ENCODE results near the gene KIF24.
"Not testable (repeated sequence)": the region's sequence is repeated elsewhere in the genome, so short reads cannot be mapped to it uniquely, and the experiment has no call there.

KIF24 gene

GRCh38 chr9:34370970-34371880, 42.2 kb upstream of the KIF24 start:
- Histone ChIP-seq H3K9ac (ENCODE audit: low read depth, low read length) (no peak overlapping the region), H3K4me3 (ENCODE audit: low read length) (peak overlapping the region; percentile 55), H3K36me3 (ENCODE audit: insufficient read depth, low read length) (peaks cover 3% of the 10 kb centered on the region), H3K9me3 (replicated peaks; ENCODE audit: low read length) (no peaks in the 10 kb centered on the region), H3K27me3 (ENCODE audit: control insufficient read depth, insufficient read depth, low read length) (peaks cover 5% of the 10 kb centered on the region), H3K4me2 (ENCODE audit: low read length) (peak overlapping the region; percentile 78), H3K4me1 (ENCODE audit: control insufficient read depth, insufficient read depth, low read length) (peaks cover 5% of the 10 kb centered on the region)

- Histone ChIP-seq H3K27me3 (ENCODE audit: control insufficient read depth, insufficient read depth, low read length) (peaks cover 5% of the 10 kb centered on the region), H3K9me3 (replicated peaks; ENCODE audit: low read length) (no peaks in the 10 kb centered on the region), H3K4me3 (ENCODE audit: low read length) (peak overlapping the region; percentile 55), H3K4me1 (ENCODE audit: control insufficient read depth, insufficient read depth, low read length) (no peaks in the 10 kb centered on the region), H3K4me2 (ENCODE audit: low read length) (peak overlapping the region; percentile 78), H3K36me3 (ENCODE audit: insufficient read depth, low read length) (peaks cover 3% of the 10 kb centered on the region), H3K9ac (ENCODE audit: low read depth, low read length) (no peak overlapping the region)
Measured at GRCh38 chr9:34370335-34370969, 41.4 kb upstream of the KIF24 start.

GRCh38 chr9:34369636-34370035, 40.6 kb upstream of the KIF24 start:
- Histone ChIP-seq H3K9me3 (replicated peaks; ENCODE audit: low read length) (no peaks in the 10 kb centered on the region), H3K27me3 (ENCODE audit: control insufficient read depth, insufficient read depth, low read length) (peaks cover 5% of the 10 kb centered on the region), H3K4me2 (ENCODE audit: low read length) (no peak overlapping the region), H3K9ac (ENCODE audit: low read depth, low read length) (no peak overlapping the region), H3K36me3 (ENCODE audit: insufficient read depth, low read length) (peaks cover 3% of the 10 kb centered on the region), H3K4me1 (ENCODE audit: control insufficient read depth, insufficient read depth, low read length) (no peaks in the 10 kb centered on the region), H3K4me3 (ENCODE audit: low read length) (no peak overlapping the region)

GRCh38 chr9:34368796-34369195, 39.7 kb upstream of the KIF24 start:
- not testable (repeated sequence) for H3K9me3 ChIP-seq (replicated peaks; ENCODE audit: low read length); H3K27me3 ChIP-seq (ENCODE audit: control insufficient read depth, insufficient read depth, low read length); H3K4me1 ChIP-seq (ENCODE audit: control insufficient read depth, insufficient read depth, low read length); H3K36me3 ChIP-seq (ENCODE audit: insufficient read depth, low read length); H3K9ac ChIP-seq (ENCODE audit: low read depth, low read length); H3K4me3 ChIP-seq (ENCODE audit: low read length); H3K4me2 ChIP-seq (ENCODE audit: low read length)

GRCh38 chr9:34367751-34368410, 38.8 kb upstream of the KIF24 start:
- H3K36me3 ChIP-seq (ENCODE audit: insufficient read depth, low read length); H3K4me2 ChIP-seq (ENCODE audit: low read length); H3K9ac ChIP-seq (ENCODE audit: low read depth, low read length); H3K4me1 ChIP-seq (ENCODE audit: control insufficient read depth, insufficient read depth, low read length); H3K9me3 ChIP-seq (replicated peaks; ENCODE audit: low read length); H3K4me3 ChIP-seq (ENCODE audit: low read length); H3K27me3 ChIP-seq (ENCODE audit: control insufficient read depth, insufficient read depth, low read length): not testable (repeated sequence)

- no peaks in the 10 kb centered on the region for H3K36me3 ChIP-seq (ENCODE audit: insufficient read depth, low read length)
- H3K9ac ChIP-seq (ENCODE audit: low read depth, low read length): no peak overlapping the region
- peaks cover under 1% of the 10 kb centered on the region for H3K27me3 ChIP-seq (ENCODE audit: control insufficient read depth, insufficient read depth, low read length)
- H3K9me3 ChIP-seq (replicated peaks; ENCODE audit: low read length): no peaks in the 10 kb centered on the region
- no peaks in the 10 kb centered on the region for H3K4me1 ChIP-seq (ENCODE audit: control insufficient read depth, insufficient read depth, low read length)
- no peak overlapping the region for H3K4me2 ChIP-seq (ENCODE audit: low read length)
- H3K4me3 ChIP-seq (ENCODE audit: low read length): no peak overlapping the region
Measured at GRCh38 chr9:34366365-34366764, 37.3 kb upstream of the KIF24 start.

- Histone ChIP-seq H3K9me3 (replicated peaks; ENCODE audit: low read length) (no peaks in the 10 kb centered on the region), H3K36me3 (ENCODE audit: insufficient read depth, low read length) (no peaks in the 10 kb centered on the region), H3K4me3 (ENCODE audit: low read length) (no peak overlapping the region), H3K4me2 (ENCODE audit: low read length) (no peak overlapping the region), H3K4me1 (ENCODE audit: control insufficient read depth, insufficient read depth, low read length) (no peaks in the 10 kb centered on the region), H3K9ac (ENCODE audit: low read depth, low read length) (no peak overlapping the region), H3K27me3 (ENCODE audit: control insufficient read depth, insufficient read depth, low read length) (no peaks in the 10 kb centered on the region)
Measured at GRCh38 chr9:34365282-34365681, 36.2 kb upstream of the KIF24 start.

GRCh38 chr9:34363619-34364351, 34.7 kb upstream of the KIF24 start:
- no peak overlapping the region for H3K4me3 ChIP-seq (ENCODE audit: low read length)
- H3K9ac ChIP-seq (ENCODE audit: low read depth, low read length): no peak overlapping the region

GRCh38 chr9:34362614-34363214, 33.6 kb upstream of the KIF24 start:
- no peak overlapping the region for H3K4me3 ChIP-seq (ENCODE audit: low read length)
- no peaks in the 10 kb centered on the region for H3K27me3 ChIP-seq (ENCODE audit: control insufficient read depth, insufficient read depth, low read length)
- no peaks in the 10 kb centered on the region for H3K9me3 ChIP-seq (replicated peaks; ENCODE audit: low read length)

More at GRCh38 chr9:34363619-34364351, 34.7 kb upstream of the KIF24 start:
- Histone ChIP-seq H3K9me3 (replicated peaks; ENCODE audit: low read length) (no peaks in the 10 kb centered on the region), H3K4me2 (ENCODE audit: low read length) (no peak overlapping the region), H3K27me3 (ENCODE audit: control insufficient read depth, insufficient read depth, low read length) (no peaks in the 10 kb centered on the region), H3K36me3 (ENCODE audit: insufficient read depth, low read length) (no peaks in the 10 kb centered on the region), H3K4me1 (ENCODE audit: control insufficient read depth, insufficient read depth, low read length) (no peaks in the 10 kb centered on the region)

GRCh38 chr9:34352957-34353356, 23.9 kb upstream of the KIF24 start:
- not testable (repeated sequence) for H3K27me3 ChIP-seq (ENCODE audit: control insufficient read depth, insufficient read depth, low read length); H3K36me3 ChIP-seq (ENCODE audit: insufficient read depth, low read length); H3K4me3 ChIP-seq (ENCODE audit: low read length); H3K4me1 ChIP-seq (ENCODE audit: control insufficient read depth, insufficient read depth, low read length); H3K9ac ChIP-seq (ENCODE audit: low read depth, low read length); H3K9me3 ChIP-seq (replicated peaks; ENCODE audit: low read length); H3K4me2 ChIP-seq (ENCODE audit: low read length)

More at GRCh38 chr9:34362614-34363214, 33.6 kb upstream of the KIF24 start:
- H3K4me2 ChIP-seq (ENCODE audit: low read length): no peak overlapping the region
- H3K4me1 ChIP-seq (ENCODE audit: control insufficient read depth, insufficient read depth, low read length): no peaks in the 10 kb centered on the region
- no peak overlapping the region for H3K9ac ChIP-seq (ENCODE audit: low read depth, low read length)
- no peaks in the 10 kb centered on the region for H3K36me3 ChIP-seq (ENCODE audit: insufficient read depth, low read length)

Data from skeletal muscle satellite cell (primary cell).